ENCODE results near the gene LIPC. TPM values are rescaled to one million over a fixed set of nuclear protein-coding genes. Genes with fewer than 3 reads are reported as not detected.

Gene LIPC
- total RNA-seq, 4 donors from 2014 or later: 0.28 to 0.51 TPM; not detected in 2

DNA sequence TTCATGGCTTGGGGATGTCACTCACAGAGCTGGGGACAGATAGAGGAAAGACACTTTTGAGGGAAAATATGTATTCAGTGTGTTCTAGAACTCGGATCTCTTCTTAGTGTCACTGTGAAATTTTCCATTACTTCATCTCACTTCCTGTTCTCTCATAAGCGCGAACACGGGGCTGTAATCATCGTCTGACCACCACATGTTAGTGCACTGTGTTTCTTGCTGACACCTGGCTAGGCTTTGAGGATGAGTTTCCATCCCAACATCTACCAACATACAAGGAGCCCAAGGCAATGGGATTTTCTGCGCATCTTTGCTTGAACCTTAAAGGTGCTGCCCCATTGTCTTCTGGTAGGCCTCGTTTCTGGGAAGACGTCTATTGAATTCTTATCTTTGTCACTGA, 84.0 kb downstream of the LIPC start:
- TF ChIP-seq, protein P1, sequence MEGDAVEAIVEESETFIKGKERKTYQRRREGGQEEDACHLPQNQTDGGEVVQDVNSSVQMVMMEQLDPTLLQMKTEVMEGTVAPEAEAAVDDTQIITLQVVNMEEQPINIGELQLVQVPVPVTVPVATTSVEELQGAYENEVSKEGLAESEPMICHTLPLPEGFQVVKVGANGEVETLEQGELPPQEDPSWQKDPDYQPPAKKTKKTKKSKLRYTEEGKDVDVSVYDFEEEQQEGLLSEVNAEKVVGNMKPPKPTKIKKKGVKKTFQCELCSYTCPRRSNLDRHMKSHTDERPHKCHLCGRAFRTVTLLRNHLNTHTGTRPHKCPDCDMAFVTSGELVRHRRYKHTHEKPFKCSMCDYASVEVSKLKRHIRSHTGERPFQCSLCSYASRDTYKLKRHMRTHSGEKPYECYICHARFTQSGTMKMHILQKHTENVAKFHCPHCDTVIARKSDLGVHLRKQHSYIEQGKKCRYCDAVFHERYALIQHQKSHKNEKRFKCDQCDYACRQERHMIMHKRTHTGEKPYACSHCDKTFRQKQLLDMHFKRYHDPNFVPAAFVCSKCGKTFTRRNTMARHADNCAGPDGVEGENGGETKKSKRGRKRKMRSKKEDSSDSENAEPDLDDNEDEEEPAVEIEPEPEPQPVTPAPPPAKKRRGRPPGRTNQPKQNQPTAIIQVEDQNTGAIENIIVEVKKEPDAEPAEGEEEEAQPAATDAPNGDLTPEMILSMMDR (IDR thresholded peaks at IDR 0.05): no peak
- H3K27me3 ChIP-seq: no peaks in the 10 kb centered on the region
- no peaks in the 10 kb centered on the region for H3K9me3 ChIP-seq
- intact Hi-C loops (cut with DNase I; ENCODE audit: low total_unique reads): no loop called here
- DNase-seq: no peak
- H3K27ac ChIP-seq: no peak overlapping the region
- no peak overlapping the region for H3K4me3 ChIP-seq
- no peaks in the 10 kb centered on the region for H3K4me1 ChIP-seq
- H3K36me3 ChIP-seq: no peaks in the 10 kb centered on the region

DNA sequence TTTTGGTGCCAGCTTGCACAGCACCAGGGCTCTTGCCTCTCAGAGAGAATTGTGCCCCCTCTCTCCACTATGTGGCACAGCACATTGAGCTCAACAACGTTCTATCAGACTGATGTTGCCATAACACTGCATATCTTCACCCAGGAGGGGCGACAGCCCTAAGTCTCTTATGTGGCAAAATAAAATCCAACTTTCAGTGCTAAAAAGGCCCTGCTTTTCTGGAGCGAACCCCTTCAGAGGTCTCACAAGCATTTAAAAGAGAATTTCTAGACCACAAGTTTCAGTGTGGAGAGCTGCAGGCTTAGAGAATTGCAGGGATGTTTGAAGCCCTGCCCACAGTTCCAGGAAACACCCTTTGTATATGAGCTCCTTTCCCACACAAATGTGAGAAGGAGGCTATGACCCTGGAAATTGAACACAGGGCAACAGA, 85.5 kb downstream of the LIPC start:
- Histone ChIP-seq H3K4me1 (no peaks in the 10 kb centered on the region), H3K9me3 (no peaks in the 10 kb centered on the region), H3K27ac (no peak overlapping the region), H3K27me3 (no peaks in the 10 kb centered on the region), H3K36me3 (no peaks in the 10 kb centered on the region), H3K4me3 (no peak overlapping the region)
- DNase-seq: no peak
- TF ChIP-seq, protein P1 (IDR thresholded peaks at IDR 0.05): no peak
- no peak for TF ChIP-seq POLR2A (IDR thresholded peaks at IDR 0.05)
- intact Hi-C loops (cut with DNase I; ENCODE audit: low total_unique reads): no loop called here

DNA sequence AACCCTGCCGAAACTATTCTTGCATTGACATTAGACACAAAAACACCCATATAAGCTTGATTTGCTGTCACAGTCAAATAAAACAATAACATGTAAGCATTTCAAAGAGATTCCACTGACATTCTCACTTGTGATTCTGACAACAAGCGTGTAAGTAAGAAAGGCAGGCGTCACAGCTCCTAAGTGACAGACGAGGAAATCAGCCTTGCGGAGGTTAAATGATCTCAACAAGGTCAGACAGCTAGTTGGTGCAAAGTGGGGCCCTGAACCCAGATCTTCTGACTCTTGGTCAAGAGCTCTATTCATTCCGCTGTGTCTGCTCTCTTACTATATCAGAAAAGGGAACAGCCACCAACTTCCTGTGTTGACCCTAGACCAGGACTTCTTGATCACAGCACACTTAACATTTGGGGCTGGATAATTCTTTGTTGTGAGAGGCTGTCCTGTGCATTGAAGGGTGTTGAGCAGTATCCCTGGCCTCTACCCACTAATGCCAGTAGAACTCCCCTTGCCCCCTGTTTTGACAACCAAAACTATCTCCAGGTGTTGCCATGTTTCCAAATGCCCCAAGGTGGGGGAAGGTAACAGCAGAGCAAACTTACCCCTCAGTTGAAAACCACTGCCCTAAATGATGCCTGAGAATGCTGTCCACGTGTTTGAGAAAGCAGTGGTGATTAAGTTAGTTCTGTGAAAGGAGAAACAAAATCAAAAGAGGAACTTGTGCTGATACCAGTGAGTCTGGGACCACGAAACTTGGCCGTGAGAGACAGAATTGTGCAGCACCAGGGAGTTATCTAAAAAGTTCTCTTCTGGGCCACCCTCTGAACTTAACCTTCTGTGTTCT, 86.1 kb downstream of the LIPC start:
- Histone ChIP-seq H3K27ac (no peak overlapping the region), H3K4me3 (no peak overlapping the region), H3K4me1 (no peaks in the 10 kb centered on the region), H3K27me3 (no peaks in the 10 kb centered on the region), H3K9me3 (no peaks in the 10 kb centered on the region), H3K36me3 (no peaks in the 10 kb centered on the region)
- DNase-seq: no peak
- intact Hi-C loops (cut with DNase I; ENCODE audit: low total_unique reads): no loop called here
- TF ChIP-seq, protein P1 (IDR thresholded peaks at IDR 0.05): no peak
- TF ChIP-seq POLR2A (IDR thresholded peaks at IDR 0.05): no peak

DNA sequence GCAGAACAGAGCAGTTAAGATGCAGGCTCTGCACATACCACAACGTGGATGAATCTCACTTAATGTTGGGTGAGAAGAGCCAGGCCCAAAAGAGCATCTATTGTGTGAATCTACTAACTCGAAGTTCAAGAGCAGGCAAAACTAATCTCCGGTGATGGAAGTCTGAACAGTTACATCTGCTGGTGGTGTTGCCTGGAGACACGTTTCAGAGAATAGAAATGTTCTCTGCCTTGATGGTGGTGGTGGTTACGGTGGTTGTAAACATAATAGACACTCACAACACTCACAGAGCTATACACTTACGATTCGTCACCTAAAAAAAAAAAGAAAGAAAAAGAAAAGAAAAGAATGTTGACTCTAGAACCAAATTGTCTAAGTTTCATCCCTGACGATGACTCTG, 86.8 kb downstream of the LIPC start:
- no peak overlapping the region for H3K4me3 ChIP-seq
- intact Hi-C loops (cut with DNase I; ENCODE audit: low total_unique reads): no loop called here
- no peaks in the 10 kb centered on the region for H3K4me1 ChIP-seq
- DNase-seq: no peak
- H3K36me3 ChIP-seq: no peaks in the 10 kb centered on the region
- H3K27ac ChIP-seq: no peak overlapping the region
- no peaks in the 10 kb centered on the region for H3K27me3 ChIP-seq
- TF ChIP-seq, protein P1 (IDR thresholded peaks at IDR 0.05): no peak
- TF ChIP-seq POLR2A (IDR thresholded peaks at IDR 0.05): no peak
- no peaks in the 10 kb centered on the region for H3K9me3 ChIP-seq

DNA sequence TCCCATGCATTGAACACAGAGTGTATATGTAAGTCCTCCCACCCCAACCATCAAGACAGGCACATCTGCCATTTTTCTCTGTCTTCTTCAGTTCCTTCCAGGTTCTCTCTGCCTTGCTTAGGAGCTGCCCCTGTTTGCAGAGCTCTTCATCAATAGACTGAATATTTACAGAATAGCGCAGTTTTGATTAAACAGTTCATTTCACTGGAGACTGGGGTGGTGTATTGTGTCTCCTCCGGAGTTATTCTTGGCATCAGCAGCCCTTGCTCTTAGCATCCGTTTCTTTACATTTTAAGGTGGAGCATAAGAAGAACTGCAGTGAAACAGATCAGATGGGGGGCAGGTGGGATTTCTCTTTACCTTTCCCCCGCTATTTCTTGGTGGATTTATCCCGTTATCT, 87.7 kb downstream of the LIPC start:
- Histone ChIP-seq H3K27me3 (no peaks in the 10 kb centered on the region), H3K4me3 (no peak overlapping the region), H3K27ac (no peak overlapping the region), H3K4me1 (no peaks in the 10 kb centered on the region), H3K9me3 (no peaks in the 10 kb centered on the region), H3K36me3 (no peaks in the 10 kb centered on the region)
- no peak for TF ChIP-seq POLR2A (IDR thresholded peaks at IDR 0.05)
- DNase-seq: no peak
- intact Hi-C loops (cut with DNase I; ENCODE audit: low total_unique reads): no loop called here
